IMR-90 (cell line): ENCODE results near the gene LRRC14B. TPM values are rescaled to one million over a fixed set of nuclear protein-coding genes. Genes with fewer than 3 reads are reported as not detected.

Experiments used
- ATAC-seq: fragments of 200-7000 bp; cut with Tn5 transposase; 2 replicates; pipeline ENCODE4 v1.9.1; 2020; ENCODE audit warnings: low read depth, mild to moderate bottlenecking, moderate library complexity
- BruUV-seq: library from RNA; stranded (reverse); fragments of 400-500 nt; replicated peaks from 2 replicates; lab custom pipeline; 2021; lab: Mats Ljungman, UMichigan
- CTCF ChIA-PET: fragments of 300-600 bp; formaldehyde crosslinking; extraction: SDS; loops from one replicate; lab custom pipeline; 2021; ENCODE audit warnings: antibody characterized with exemption; lab: Yijun Ruan, JAX
- POLR2A ChIA-PET: fragments of 300-600 bp; sonication (Branson Sonifier 250); formaldehyde crosslinking; loops from one replicate; lab custom pipeline; 2022; ENCODE audit warnings: antibody characterized with exemption; ENCODE audit not compliant: unreplicated experiment; lab: Charles Lee
- DNase-seq: peaks from one replicate; pipeline ENCODE4 v3.0.0; 2013
- H2AFZ ChIP-seq: replicated peaks from 2 replicates; pipeline ENCODE3; 2013; ENCODE audit warnings: low read length, mild to moderate bottlenecking; ENCODE audit not compliant: poor library complexity
- H2AK5ac ChIP-seq: 2 replicates; pipeline ENCODE4 v1.6.1; 2013; ENCODE audit warnings: low read depth, low read length, inconsistent platforms
- H2AK9ac ChIP-seq: replicated peaks from 2 replicates; pipeline ENCODE3; 2013; ENCODE audit warnings: mild to moderate bottlenecking, low read depth, low read length, moderate library complexity; ENCODE audit not compliant: poor library complexity
- H2BK120ac ChIP-seq: 2 replicates; pipeline ENCODE4 v1.6.1; 2013; ENCODE audit warnings: low read depth, low read length, inconsistent platforms
- H2BK15ac ChIP-seq: 3 replicates; pipeline ENCODE4 v1.6.1; 2013; ENCODE audit warnings: low read depth, low read length, inconsistent platforms
- H2BK20ac ChIP-seq: 2 replicates; pipeline ENCODE4 v1.6.1; 2013; ENCODE audit warnings: low read depth, mild to moderate bottlenecking, inconsistent platforms, low read length, moderate library complexity
- H2BK5ac ChIP-seq: 2 replicates; pipeline ENCODE4 v1.6.1; 2013; ENCODE audit warnings: mild to moderate bottlenecking, low read depth, low read length, inconsistent platforms; ENCODE audit not compliant: poor library complexity, severe bottlenecking
- H3K14ac ChIP-seq: replicated peaks from 2 replicates; pipeline ENCODE4 v1.6.1; 2013; ENCODE audit warnings: low read depth, low read length, inconsistent platforms
- H3K18ac ChIP-seq: 2 replicates; pipeline ENCODE4 v1.6.1; 2013; ENCODE audit warnings: low read depth, low read length, control low read depth
- H3K23ac ChIP-seq: 2 replicates; pipeline ENCODE4 v1.6.1; 2013; ENCODE audit warnings: low read depth, low read length, inconsistent platforms
- H3K27ac ChIP-seq: 2 replicates; pipeline ENCODE4 v1.5.1; 2013; ENCODE audit warnings: mild to moderate bottlenecking, control low read depth, low read length; ENCODE audit not compliant: insufficient read depth
- H3K27me3 ChIP-seq: 2 replicates; pipeline ENCODE4 v1.6.1; 2013; ENCODE audit warnings: low read length; ENCODE audit not compliant: control insufficient read depth, insufficient read depth
- H3K36me3 ChIP-seq: 2 replicates; pipeline ENCODE4 v1.6.1; 2013; ENCODE audit warnings: low read length, mixed read lengths; ENCODE audit not compliant: control insufficient read depth, insufficient read depth
- H3K4ac ChIP-seq: 2 replicates; pipeline ENCODE4 v1.6.1; 2013; ENCODE audit warnings: low read depth, low read length, inconsistent platforms
- H3K4me1 ChIP-seq: 2 replicates; pipeline ENCODE4 v1.6.1; 2013; ENCODE audit warnings: low read length, mixed read lengths; ENCODE audit not compliant: control insufficient read depth, insufficient read depth
- H3K4me2 ChIP-seq: 2 replicates; pipeline ENCODE4 v1.6.1; 2013; ENCODE audit warnings: low read depth, mild to moderate bottlenecking, control low read depth, low read length, moderate library complexity
- H3K4me3 ChIP-seq: 2 replicates; pipeline ENCODE4 v1.5.1; 2013; ENCODE audit warnings: low read depth, mild to moderate bottlenecking, control low read depth, low read length, moderate library complexity; ENCODE audit not compliant: insufficient read depth
- H3K56ac ChIP-seq: 2 replicates; pipeline ENCODE4 v1.6.1; 2013; ENCODE audit warnings: low read length, inconsistent platforms; ENCODE audit not compliant: insufficient read depth; ENCODE audit errors: extremely low read depth
- H3K79me1 ChIP-seq, 2 experiments: 2 replicates each; pipeline ENCODE4 v1.6.1; 2013; ENCODE audit warnings: low read length in 2 of 2, inconsistent platforms in 1 of 2, low read depth in 1 of 2
- H3K9ac ChIP-seq: 2 replicates; pipeline ENCODE4 v1.6.1; 2013; ENCODE audit warnings: low read depth, low read length, control low read depth
- H3K9me1 ChIP-seq: 2 replicates; pipeline ENCODE4 v1.6.1; 2013; ENCODE audit warnings: low read length, inconsistent platforms; ENCODE audit not compliant: insufficient read depth
- H3K9me3 ChIP-seq: 2 replicates; pipeline ENCODE4 v1.6.1; 2013; ENCODE audit warnings: low read length; ENCODE audit not compliant: control insufficient read depth, insufficient read depth
- H4K20me1 ChIP-seq: 2 replicates; pipeline ENCODE4 v1.6.1; 2013; ENCODE audit warnings: low read length, inconsistent platforms; ENCODE audit not compliant: insufficient read depth
- H4K5ac ChIP-seq: 2 replicates; pipeline ENCODE4 v1.6.1; 2013; ENCODE audit warnings: mild to moderate bottlenecking, low read depth, low read length, control low read depth
- H4K8ac ChIP-seq, 2 experiments: 2 replicates each; pipeline ENCODE4 v1.6.1; 2013; ENCODE audit warnings: low read depth in 2 of 2, low read length in 2 of 2, control low read depth in 1 of 2, inconsistent platforms in 1 of 2
- H4K91ac ChIP-seq: 2 replicates; pipeline ENCODE4 v1.6.1; 2013; ENCODE audit warnings: low read depth, low read length, inconsistent platforms; ENCODE audit not compliant: insufficient read depth
- BHLHE40 ChIP-seq: fragments of 150-350 bp; IDR thresholded peaks from 2 replicates; pipeline ENCODE4 v1.6.1; 2016; ENCODE audit warnings: mild to moderate bottlenecking, low read depth, low read length
- CEBPB ChIP-seq: IDR thresholded peaks from 2 replicates; pipeline ENCODE4 v1.6.1; 2012; ENCODE audit warnings: low read depth, low read length, improper control_type of control experiment
- CHD1 ChIP-seq: IDR thresholded peaks from 2 replicates; pipeline ENCODE4 v1.6.1; 2012; ENCODE audit warnings: low read depth, low read length, improper control_type of control experiment
- ELK1 ChIP-seq: fragments of 150-350 bp; IDR thresholded peaks from 2 replicates; pipeline ENCODE4 v1.6.1; 2016; ENCODE audit warnings: low read depth, mild to moderate bottlenecking, low read length, moderate library complexity, borderline replicate concordance
- FOS ChIP-seq: fragments of 150-350 bp; IDR thresholded peaks from 2 replicates; pipeline ENCODE4 v1.6.1; 2016; ENCODE audit warnings: low read depth, low read length
- MAFK ChIP-seq: IDR thresholded peaks from 2 replicates; pipeline ENCODE4 v1.6.1; 2012; ENCODE audit warnings: low read depth, low read length, improper control_type of control experiment
- MAZ ChIP-seq: IDR thresholded peaks from 2 replicates; pipeline ENCODE4 v1.6.1; 2012; ENCODE audit warnings: low read depth, mild to moderate bottlenecking, low read length, improper control_type of control experiment, moderate library complexity, borderline replicate concordance
- NFE2L2 ChIP-seq: fragments of 150-350 bp; IDR thresholded peaks from 2 replicates; pipeline ENCODE4 v1.6.1; 2016; ENCODE audit warnings: low read depth, mild to moderate bottlenecking, low read length
- POLR2A ChIP-seq: IDR thresholded peaks from 2 replicates; pipeline ENCODE4 v1.6.1; 2012; ENCODE audit warnings: mild to moderate bottlenecking, low read depth, low read length
- RAD21 ChIP-seq: IDR thresholded peaks from 2 replicates; pipeline ENCODE4 v1.6.1; 2012; ENCODE audit warnings: low read length, improper control_type of control experiment
- RCOR1 ChIP-seq: IDR thresholded peaks from 2 replicates; pipeline ENCODE4 v1.6.1; 2012; ENCODE audit warnings: mild to moderate bottlenecking, low read length, improper control_type of control experiment; ENCODE audit not compliant: insufficient replicate concordance
- RFX5 ChIP-seq: IDR thresholded peaks from 2 replicates; pipeline ENCODE4 v1.8.0; 2012; ENCODE audit warnings: low read depth, mild to moderate bottlenecking, low read length, moderate library complexity
- SMC3 ChIP-seq: fragments of 150-350 bp; IDR thresholded peaks from 2 replicates; pipeline ENCODE4 v1.6.1; 2016; ENCODE audit warnings: low read depth, mild to moderate bottlenecking, antibody characterized with exemption, low read length, moderate library complexity
- WGBS, 2 experiments: methylation state at CpG; one replicate each; pipeline versions ENCODE4 v1.1.5 to v1.1.7; 2013; ENCODE audit warnings: missing lambda C conversion rate in 2 of 2; ENCODE audit not compliant: insufficient read length in 1 of 2; ENCODE audit errors: extremely low coverage in 2 of 2; 5-methylcytosine and 5-hydroxymethylcytosine counted together
- dilution Hi-C: fragments of 300-500 bp; cut with HindIII; formaldehyde crosslinking; loops from one replicate; pipeline ENCODE4 v1.14.3; 2018; ENCODE audit warnings: low sequenced_read_pairs; ENCODE audit not compliant: unreplicated experiment
- in situ Hi-C: fragments of 300-500 bp; cut with MboI; formaldehyde crosslinking; loops from 3 replicates; pipeline ENCODE4 v1.14.3; 2019; ENCODE audit warnings: low sequenced_read_pairs, inconsistent platforms, mixed read lengths
- intact Hi-C: fragments of 100-400 bp; cut with micrococcal nuclease; formaldehyde crosslinking; loops from 2 replicates; pipeline ENCODE4 v1.10.0; 2022
- polyA plus RNA-seq, 3 experiments: library from polyadenylated mRNA; depleted of rRNA; stranded (reverse); fragments of >200 nt; gene quantifications; 2 replicates each; pipeline ENCODE4 v1.2.3, GENCODE V29; 2012; ENCODE audit warnings: low replicate concordance in 1 of 3
- total RNA-seq: library from RNA; depleted of rRNA; stranded (reverse); fragments of >200 nt; gene quantifications from 2 replicates; pipeline ENCODE4 v1.2.3, GENCODE V29; 2012
- TF ChIP-seq, protein P1 (sequence below): fragments of 150-350 bp; IDR thresholded peaks from 2 replicates; pipeline ENCODE4 v1.6.1; 2017; ENCODE audit warnings: mild to moderate bottlenecking, antibody characterized with exemption, low read length, low read depth

The LRRC14B gene
- total and polyA plus RNA-seq, 2 of the 4 experiments (the other 2 are of a cell fraction) = not detected

- no peak overlapping the region for H3K56ac ChIP-seq
- no peak overlapping the region for H3K9ac ChIP-seq
- dilution Hi-C loops = no loop called here
- POLR2A ChIA-PET = no interaction called here
- no peaks in the 10 kb centered on the region for H3K79me1 ChIP-seq
- CTCF ChIA-PET = no interaction called here
- no peak overlapping the region for H3K23ac ChIP-seq
- no peak overlapping the region for H2BK120ac ChIP-seq
- H2AK5ac ChIP-seq = no peak overlapping the region
- 84% methylated on average over 10 of the region's 21 CpGs; no CpG with 5 or more reads in 1 of the 2 experiments for WGBS, 2 experiments
- H4K8ac ChIP-seq = no peak overlapping the region
- no peak overlapping the region for H2AFZ ChIP-seq
- no peak overlapping the region for H3K4me3 ChIP-seq
- H2BK20ac ChIP-seq = no peak overlapping the region
- no TSS peak for BruUV-seq
- H3K36me3 ChIP-seq = no peaks in the 10 kb centered on the region
- peak overlapping the region; percentile 21 for H2AK9ac ChIP-seq
- peaks cover 5% of the 10 kb centered on the region; the same call in 1 of the 2 replicates for H3K9me1 ChIP-seq
- peaks cover 2% of the 10 kb centered on the region; the same call in 1 of the 2 replicates for H4K20me1 ChIP-seq
- DNase-seq = no peak
- H3K4ac ChIP-seq = no peak overlapping the region
- no peak overlapping the region for H3K14ac ChIP-seq
- no peaks in the 10 kb centered on the region for H3K4me1 ChIP-seq
- no peak overlapping the region for H3K27ac ChIP-seq
- H3K27me3 ChIP-seq = peaks cover under 1% of the 10 kb centered on the region; the same call in 1 of the 2 replicates
- no peak overlapping the region for H3K18ac ChIP-seq
- no peak for ATAC-seq
- intact Hi-C loops = no loop called here
- H2BK5ac ChIP-seq = no peak overlapping the region
- no peak overlapping the region for H2BK15ac ChIP-seq
- in situ Hi-C loops = no loop called here
- no peaks in the 10 kb centered on the region for H3K9me3 ChIP-seq
- no peak overlapping the region for H3K4me2 ChIP-seq
- H4K5ac ChIP-seq = no peak overlapping the region
- no peak overlapping the region for H4K91ac ChIP-seq
- TF ChIP-seq BHLHE40 (no peak), FOS (no peak), RAD21 (no peak), RCOR1 (no peak), SMC3 (no peak), CHD1 (no peak), POLR2A (no peak), RFX5 (no peak), CEBPB (no peak), MAZ (no peak), ELK1 (no peak), NFE2L2 (no peak), MAFK (no peak)
- TF ChIP-seq, protein P1, sequence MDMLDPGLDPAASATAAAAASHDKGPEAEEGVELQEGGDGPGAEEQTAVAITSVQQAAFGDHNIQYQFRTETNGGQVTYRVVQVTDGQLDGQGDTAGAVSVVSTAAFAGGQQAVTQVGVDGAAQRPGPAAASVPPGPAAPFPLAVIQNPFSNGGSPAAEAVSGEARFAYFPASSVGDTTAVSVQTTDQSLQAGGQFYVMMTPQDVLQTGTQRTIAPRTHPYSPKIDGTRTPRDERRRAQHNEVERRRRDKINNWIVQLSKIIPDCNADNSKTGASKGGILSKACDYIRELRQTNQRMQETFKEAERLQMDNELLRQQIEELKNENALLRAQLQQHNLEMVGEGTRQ = no peak
Observed at GRCh38 chr5:185095-186070, 5.9 kb upstream of the LRRC14B start.
